Panc1 (cell line): ENCODE measurements around the gene SLC46A2.

ENCODE experiments used
- POLR2AphosphoS5 ChIP-seq: IDR thresholded peaks from 2 replicates; pipeline ENCODE4 v1.6.1; 2012; ENCODE audit warnings: mild to moderate bottlenecking, low read depth, low read length, moderate library complexity
- TCF7L2 ChIP-seq: IDR thresholded peaks from 2 replicates; pipeline ENCODE4 v1.6.1; 2011; ENCODE audit warnings: mild to moderate bottlenecking, low read depth, low read length, inconsistent platforms
- TF ChIP-seq, protein P1 (sequence below): fragments of 450-650 bp; IDR thresholded peaks from 2 replicates; pipeline ENCODE4 v1.5.1; 2017; ENCODE audit warnings: mild to moderate bottlenecking
- TF ChIP-seq, protein P2 (sequence below), 2 experiments: IDR thresholded peaks; 2 replicates each; pipeline ENCODE4 v1.6.1; 2011 to 2012; ENCODE audit warnings: low read depth in 2 of 2, control low read depth in 1 of 2, low read length in 1 of 2, mild to moderate bottlenecking in 1 of 2, moderate library complexity in 1 of 2; ENCODE audit not compliant: insufficient read depth in 1 of 2

- TF ChIP-seq, protein P1, sequence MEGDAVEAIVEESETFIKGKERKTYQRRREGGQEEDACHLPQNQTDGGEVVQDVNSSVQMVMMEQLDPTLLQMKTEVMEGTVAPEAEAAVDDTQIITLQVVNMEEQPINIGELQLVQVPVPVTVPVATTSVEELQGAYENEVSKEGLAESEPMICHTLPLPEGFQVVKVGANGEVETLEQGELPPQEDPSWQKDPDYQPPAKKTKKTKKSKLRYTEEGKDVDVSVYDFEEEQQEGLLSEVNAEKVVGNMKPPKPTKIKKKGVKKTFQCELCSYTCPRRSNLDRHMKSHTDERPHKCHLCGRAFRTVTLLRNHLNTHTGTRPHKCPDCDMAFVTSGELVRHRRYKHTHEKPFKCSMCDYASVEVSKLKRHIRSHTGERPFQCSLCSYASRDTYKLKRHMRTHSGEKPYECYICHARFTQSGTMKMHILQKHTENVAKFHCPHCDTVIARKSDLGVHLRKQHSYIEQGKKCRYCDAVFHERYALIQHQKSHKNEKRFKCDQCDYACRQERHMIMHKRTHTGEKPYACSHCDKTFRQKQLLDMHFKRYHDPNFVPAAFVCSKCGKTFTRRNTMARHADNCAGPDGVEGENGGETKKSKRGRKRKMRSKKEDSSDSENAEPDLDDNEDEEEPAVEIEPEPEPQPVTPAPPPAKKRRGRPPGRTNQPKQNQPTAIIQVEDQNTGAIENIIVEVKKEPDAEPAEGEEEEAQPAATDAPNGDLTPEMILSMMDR, result no peak
- TF ChIP-seq, protein P2, sequence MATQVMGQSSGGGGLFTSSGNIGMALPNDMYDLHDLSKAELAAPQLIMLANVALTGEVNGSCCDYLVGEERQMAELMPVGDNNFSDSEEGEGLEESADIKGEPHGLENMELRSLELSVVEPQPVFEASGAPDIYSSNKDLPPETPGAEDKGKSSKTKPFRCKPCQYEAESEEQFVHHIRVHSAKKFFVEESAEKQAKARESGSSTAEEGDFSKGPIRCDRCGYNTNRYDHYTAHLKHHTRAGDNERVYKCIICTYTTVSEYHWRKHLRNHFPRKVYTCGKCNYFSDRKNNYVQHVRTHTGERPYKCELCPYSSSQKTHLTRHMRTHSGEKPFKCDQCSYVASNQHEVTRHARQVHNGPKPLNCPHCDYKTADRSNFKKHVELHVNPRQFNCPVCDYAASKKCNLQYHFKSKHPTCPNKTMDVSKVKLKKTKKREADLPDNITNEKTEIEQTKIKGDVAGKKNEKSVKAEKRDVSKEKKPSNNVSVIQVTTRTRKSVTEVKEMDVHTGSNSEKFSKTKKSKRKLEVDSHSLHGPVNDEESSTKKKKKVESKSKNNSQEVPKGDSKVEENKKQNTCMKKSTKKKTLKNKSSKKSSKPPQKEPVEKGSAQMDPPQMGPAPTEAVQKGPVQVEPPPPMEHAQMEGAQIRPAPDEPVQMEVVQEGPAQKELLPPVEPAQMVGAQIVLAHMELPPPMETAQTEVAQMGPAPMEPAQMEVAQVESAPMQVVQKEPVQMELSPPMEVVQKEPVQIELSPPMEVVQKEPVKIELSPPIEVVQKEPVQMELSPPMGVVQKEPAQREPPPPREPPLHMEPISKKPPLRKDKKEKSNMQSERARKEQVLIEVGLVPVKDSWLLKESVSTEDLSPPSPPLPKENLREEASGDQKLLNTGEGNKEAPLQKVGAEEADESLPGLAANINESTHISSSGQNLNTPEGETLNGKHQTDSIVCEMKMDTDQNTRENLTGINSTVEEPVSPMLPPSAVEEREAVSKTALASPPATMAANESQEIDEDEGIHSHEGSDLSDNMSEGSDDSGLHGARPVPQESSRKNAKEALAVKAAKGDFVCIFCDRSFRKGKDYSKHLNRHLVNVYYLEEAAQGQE (IDR thresholded peaks at IDR 0.05; ENCODE audit: insufficient read depth in 1 of 2, low read depth in 2 of 2, low read length in 1 of 2), result no peak
- TF ChIP-seq POLR2AphosphoS5 (no peak), TCF7L2 (no peak)
Observed at GRCh38 chr9:112864403-112864802, 26.3 kb downstream of the SLC46A2 start.
